PC-9 (cell line): ENCODE results near the gene TSPOAP1.

ENCODE experiments used
- CTCF ChIP-seq: fragments of 200-600 bp; sonication (generic); conservative IDR thresholded peaks from 2 replicates; pipeline ENCODE4 v1.6.1; 2017; ENCODE audit warnings: mixed run types, antibody characterized with exemption, mild to moderate bottlenecking, moderate library complexity
- EZH2 ChIP-seq: fragments of 200-600 bp; sonication (generic); IDR thresholded peaks from 2 replicates; pipeline ENCODE4 v1.8.0; 2017; ENCODE audit warnings: antibody characterized with exemption, low read depth

GRCh38 chr17:58327363-58328194 lies 1.0 kb downstream of the TSPOAP1 start:
- TF ChIP-seq EZH2 (no peak), CTCF (no peak)
